ENCODE results near the gene ZC3H6.

Gene ZC3H6, protein sequence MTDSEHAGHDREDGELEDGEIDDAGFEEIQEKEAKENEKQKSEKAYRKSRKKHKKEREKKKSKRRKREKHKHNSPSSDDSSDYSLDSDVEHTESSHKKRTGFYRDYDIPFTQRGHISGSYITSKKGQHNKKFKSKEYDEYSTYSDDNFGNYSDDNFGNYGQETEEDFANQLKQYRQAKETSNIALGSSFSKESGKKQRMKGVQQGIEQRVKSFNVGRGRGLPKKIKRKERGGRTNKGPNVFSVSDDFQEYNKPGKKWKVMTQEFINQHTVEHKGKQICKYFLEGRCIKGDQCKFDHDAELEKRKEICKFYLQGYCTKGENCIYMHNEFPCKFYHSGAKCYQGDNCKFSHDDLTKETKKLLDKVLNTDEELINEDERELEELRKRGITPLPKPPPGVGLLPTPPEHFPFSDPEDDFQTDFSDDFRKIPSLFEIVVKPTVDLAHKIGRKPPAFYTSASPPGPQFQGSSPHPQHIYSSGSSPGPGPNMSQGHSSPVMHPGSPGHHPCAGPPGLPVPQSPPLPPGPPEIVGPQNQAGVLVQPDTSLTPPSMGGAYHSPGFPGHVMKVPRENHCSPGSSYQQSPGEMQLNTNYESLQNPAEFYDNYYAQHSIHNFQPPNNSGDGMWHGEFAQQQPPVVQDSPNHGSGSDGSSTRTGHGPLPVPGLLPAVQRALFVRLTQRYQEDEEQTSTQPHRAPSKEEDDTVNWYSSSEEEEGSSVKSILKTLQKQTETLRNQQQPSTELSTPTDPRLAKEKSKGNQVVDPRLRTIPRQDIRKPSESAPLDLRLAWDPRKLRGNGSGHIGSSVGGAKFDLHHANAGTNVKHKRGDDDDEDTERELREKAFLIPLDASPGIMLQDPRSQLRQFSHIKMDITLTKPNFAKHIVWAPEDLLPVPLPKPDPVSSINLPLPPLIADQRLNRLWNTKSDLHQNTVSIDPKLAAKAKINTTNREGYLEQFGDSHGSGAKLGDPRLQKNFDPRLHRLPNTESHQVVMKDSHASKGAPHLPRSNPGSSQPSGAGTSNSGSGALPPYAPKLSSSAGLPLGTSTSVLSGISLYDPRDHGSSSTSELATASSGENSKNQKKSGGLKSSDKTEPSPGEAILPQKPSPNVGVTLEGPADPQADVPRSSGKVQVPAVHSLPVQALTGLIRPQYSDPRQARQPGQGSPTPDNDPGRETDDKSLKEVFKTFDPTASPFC

GRCh38 chr2:112275311-112275886 lies at the start of gene ZC3H6:
ZC3H6 (plus strand) TSS chr2:112275597; CDS start chr2:112275995, 398 bp downstream.
- peak; percentile 98 for DNase-seq

DNA sequence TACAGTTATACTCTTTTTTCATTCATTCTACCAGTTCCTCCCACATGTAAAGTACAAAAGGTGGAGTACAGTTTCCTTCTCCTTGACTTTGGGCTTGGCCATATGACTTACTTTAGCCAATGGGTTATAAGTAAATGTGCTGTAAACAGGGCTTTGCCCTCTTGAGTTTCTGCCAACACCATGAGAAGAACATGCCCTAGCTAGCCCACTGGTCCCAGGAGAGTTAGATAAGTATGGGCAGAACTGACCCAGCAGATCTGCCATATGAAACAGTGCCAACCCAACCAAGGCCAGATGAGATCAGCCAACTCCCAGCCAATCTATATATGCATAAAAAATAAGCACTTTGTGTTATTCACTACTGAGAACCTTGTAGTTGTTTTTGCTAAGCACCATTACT lies 46.0 kb upstream of the ZC3H6 start:
- no peak for DNase-seq

GRCh38 chr2:112230371-112230770 lies 45.0 kb upstream of the ZC3H6 start:
- no peak for DNase-seq

DNA sequence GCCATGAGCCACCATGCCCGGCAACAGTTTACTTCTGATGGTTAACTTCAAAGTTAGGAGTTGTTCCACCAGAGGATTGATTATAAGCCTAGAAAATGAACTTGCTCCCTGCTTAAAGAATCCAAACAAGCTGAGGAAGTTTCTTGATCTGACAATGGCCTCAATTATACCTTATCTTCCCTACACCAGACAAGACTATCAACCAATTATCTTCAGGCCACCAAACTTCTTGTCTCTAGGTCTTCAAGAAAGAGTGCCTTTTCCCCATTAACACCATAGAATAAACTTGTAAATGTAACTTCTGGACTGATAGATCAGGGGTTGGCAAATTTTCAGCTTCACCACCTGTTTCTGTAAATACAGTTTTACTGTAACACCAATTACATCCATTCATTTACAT lies 35.5 kb upstream of the ZC3H6 start:
- DNase-seq: no peak

DNA sequence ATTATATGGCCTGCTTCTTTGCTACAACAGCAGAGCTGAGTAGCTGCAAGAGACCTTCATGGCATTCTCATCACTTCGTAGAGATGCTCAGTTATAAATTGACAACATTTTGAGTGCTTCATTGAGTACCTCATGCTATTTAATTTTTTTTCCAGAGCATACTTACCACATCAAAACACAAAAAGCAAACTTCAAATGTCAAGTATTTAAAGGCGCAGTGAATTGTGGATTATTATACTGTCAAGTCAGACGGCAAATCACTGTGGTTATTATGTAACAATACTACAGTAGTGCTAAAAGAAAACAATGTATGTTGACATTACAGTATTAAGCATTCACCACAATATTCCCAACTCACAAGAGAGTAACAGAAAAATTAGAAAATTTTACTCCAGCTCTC lies 33.0 kb upstream of the ZC3H6 start:
- DNase-seq: no peak

DNA sequence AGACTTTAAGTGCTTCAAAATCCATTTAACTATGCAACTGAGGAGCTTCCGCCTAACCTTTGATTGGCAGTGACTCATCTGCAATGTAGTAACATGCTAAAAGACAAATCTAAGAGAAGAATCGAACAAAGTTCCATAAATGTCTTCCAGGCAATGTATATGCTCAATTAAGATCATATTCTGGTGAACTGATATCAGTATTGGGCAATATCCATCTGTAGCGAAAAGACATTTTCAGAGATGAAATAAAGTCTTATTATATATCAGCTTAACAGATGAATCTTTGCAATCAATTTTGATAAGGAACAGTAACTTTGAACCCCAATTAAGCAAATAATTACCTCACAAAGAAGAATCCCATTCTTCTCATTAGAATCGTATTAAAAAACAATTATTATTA lies 32.2 kb upstream of the ZC3H6 start:
- no peak for DNase-seq

- DNase-seq: no peak
Observed at GRCh38 chr2:112244854-112245253, 30.5 kb upstream of the ZC3H6 start.

DNA sequence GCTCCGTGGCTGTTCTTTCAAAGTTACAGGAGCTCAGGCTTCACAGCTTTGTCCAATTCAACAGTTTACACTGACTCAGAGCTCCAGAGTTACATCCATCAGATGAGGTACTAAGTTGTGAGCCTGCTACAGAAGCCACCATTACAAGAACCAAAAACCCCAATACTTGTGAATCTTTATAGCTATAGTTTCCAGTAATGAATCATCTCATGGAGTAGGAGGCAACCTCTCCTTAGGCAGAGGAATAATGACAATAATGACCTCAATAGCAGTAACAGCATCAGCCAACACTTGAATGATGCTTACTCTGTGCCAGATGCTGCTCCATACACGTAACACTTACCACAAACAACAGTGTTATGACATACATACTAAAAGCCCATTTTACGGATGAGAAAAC lies 24.1 kb upstream of the ZC3H6 start:
- DNase-seq: no peak

DNA sequence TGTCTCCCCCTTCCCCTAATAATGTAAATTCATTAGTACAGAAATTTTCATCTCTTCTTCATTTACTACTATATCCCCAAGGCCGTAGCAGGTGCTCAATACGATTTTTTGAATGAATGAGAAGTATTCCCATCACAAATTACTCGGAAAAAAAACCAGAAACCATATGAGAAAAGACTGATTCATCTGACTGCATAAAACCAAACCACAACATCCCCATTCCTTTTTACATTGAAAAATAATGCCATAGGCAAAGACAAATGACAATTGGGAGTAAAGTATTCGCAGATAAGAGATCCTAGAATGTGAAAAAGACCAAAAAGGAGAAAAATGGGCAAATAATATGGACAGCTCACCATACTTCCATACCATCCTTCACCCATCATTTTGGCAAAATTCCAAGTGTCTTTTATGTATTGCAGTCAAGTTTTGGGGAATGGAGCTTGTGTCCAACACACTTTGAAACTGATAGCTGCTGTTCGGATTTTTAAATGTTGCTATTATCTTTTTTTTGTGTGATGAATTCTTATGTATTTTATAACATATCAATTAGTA lies 22.1 kb upstream of the ZC3H6 start:
- DNase-seq: no peak

- peak; percentile 92 for DNase-seq
Observed at GRCh38 chr2:112254466-112255240, 20.7 kb upstream of the ZC3H6 start, which contains the start of gene ZC3H8. ZC3H8 (minus strand) TSS chr2:112255042; CDS start chr2:112254981, 61 bp downstream.

GRCh38 chr2:112255875-112256274 lies 19.5 kb upstream of the ZC3H6 start:
- DNase-seq: no peak

GRCh38 chr2:112256654-112257053 lies 18.7 kb upstream of the ZC3H6 start:
- no peak for DNase-seq

- DNase-seq: no peak
Observed at GRCh38 chr2:112257575-112257974, 17.8 kb upstream of the ZC3H6 start.

DNA sequence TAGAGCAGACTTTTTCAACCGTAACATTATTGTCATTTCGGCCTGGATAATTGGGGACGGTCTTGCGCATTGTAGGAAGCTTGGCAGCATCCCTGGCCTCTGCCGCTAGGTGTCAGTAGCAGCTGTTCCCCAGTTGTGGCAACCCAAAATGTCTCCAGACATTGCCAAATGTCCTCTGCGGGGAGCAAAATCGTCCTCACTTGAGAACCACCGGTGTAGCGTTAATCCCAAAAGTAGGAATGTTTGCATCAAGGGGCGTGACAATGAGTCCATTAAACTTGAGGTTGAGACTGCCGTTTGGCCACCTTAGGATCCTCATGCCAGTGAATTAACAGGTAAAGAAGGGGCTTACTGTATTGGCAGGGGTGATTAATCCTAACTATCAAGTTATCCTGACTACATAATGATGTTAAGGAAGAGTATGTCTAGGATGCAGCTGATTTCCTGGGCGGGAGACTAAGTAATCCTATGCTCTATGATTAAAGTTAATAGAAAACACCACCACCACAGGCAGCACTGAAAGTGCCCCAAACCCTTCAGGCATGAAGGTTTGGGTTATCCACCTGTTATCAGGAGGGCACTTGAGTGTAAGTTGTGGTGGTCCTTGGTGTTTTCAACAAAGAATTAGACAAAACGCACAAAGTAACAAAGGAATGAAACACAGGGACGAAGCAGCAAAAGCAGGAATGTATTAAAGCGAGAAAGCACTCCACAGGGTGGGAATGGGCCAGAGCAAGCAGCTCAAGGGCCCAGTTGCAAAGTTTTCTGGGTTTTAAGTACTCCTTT lies 15.7 kb upstream of the ZC3H6 start:
- DNase-seq: peak; percentile 79

GRCh38 chr2:112260295-112260625 lies 15.1 kb upstream of the ZC3H6 start:
- no peak for DNase-seq

DNA sequence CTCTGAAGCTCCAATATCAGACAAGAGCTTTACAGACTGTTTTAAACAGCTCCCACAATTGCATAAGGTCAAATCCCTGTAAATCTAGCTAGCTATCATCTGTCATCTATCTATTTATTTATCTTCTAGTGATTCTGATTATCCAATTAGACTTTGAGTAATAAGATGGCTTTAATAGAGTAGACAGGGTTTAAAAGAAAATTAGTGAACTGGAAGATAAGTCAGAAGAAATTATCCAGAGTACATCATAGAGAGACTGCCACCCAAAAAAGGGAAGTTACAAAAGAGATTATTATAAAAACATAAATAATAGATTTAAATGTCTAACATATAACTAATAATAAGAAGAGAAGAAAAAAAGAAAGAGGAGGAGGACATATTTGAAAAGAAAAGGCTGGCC lies 12.5 kb upstream of the ZC3H6 start:
- DNase-seq: no peak

- DNase-seq: no peak
Observed at GRCh38 chr2:112268547-112268946, 6.8 kb upstream of the ZC3H6 start.

- DNase-seq: no peak
Observed at GRCh38 chr2:112272669-112273068, 2.7 kb upstream of the ZC3H6 start.

GRCh38 chr2:112273349-112273748 lies 2.0 kb upstream of the ZC3H6 start:
- DNase-seq: no peak

GRCh38 chr2:112275887-112276773 lies 733 bp downstream of the ZC3H6 start:
- peak; percentile 72 for DNase-seq

Data from stimulated activated naive CD4-positive, alpha-beta T cell treated with Interleukin-2 at 50 U/mL for 16 hours (primary cell).